ENCODE measurements around the gene PLD2.

Gene PLD2

DNA sequence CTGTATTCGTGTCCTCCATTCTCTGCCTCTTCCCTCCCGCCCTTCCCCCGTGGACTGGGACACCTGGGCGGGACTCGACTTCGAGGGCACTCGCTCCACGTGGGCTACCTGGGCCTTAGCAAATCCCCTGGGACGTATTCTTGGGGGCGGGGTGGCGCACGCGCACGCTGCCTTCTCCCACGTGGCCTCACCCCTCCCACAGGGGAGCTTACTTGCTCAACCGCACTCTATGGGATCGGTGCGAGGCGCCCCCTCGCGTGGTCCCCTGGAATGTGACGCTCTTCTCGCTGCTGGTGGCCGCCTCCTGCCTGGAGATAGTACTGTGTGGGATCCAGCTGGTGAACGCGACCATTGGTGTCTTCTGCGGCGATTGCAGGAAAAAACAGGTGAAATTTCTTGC lies 24.3 kb upstream of the PLD2 start:
- Histone ChIP-seq H3K9me3 (ENCODE audit: low read length) (no peaks in the 10 kb centered on the region), H3K27me3 (ENCODE audit: insufficient read depth, low read length) (peaks cover 3% of the 10 kb centered on the region), H2AFZ (ENCODE audit: low read depth, low read length) (no peak overlapping the region), H3K4me1 (ENCODE audit: insufficient read depth, low read length) (no peaks in the 10 kb centered on the region), H3K36me3 (ENCODE audit: insufficient read depth, low read length) (no peaks in the 10 kb centered on the region), H3K4me3 (ENCODE audit: low read length) (no peak overlapping the region)

DNA sequence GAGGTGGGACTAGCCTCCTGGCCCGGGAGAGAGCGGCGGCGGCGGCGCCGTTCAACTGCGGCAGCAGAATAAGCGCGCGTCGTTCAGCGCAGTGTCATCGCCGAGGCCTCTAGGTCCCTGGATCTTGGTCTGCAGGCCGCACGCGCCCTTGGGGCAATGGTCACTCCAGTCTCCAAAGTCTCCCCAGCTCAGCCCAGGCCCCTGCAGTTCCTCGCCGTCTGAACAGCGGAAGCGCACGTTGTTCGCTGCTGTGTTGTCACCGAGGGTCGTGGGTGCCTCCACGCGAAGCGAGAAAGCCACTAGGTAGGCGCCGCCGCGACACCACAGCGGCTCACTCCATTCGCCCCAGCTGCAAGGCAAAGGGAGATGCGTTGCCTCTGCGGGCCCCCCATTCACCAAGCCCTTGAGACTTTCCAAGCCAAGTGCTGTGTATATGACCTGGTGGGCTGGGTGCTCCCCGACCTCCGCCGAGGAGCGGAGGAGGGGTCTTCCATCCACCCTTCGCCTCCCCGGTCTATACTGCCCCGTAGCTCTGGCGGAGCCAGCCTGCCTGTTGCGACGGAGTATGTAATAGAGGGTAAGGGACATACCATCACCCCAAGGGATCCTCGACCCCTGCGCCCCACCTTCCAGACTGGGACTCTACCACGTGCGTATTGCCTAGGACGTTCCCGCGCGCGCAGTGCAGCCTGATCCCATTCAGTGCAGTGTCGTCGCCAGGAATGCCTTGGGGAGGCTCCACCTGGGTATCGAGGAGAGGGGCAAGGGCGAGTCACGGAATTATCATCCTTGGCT lies 21.4 kb upstream of the PLD2 start:
- H3K36me3 ChIP-seq (ENCODE audit: insufficient read depth, low read length), result no peaks in the 10 kb centered on the region
- no peak overlapping the region for H2AFZ ChIP-seq (ENCODE audit: low read depth, low read length)
- no peaks in the 10 kb centered on the region for H3K27me3 ChIP-seq (ENCODE audit: insufficient read depth, low read length)
- H3K4me3 ChIP-seq (ENCODE audit: low read length), result no peak overlapping the region
- H3K9me3 ChIP-seq (ENCODE audit: low read length), result no peaks in the 10 kb centered on the region
- peaks cover 4% of the 10 kb centered on the region for H3K4me1 ChIP-seq (ENCODE audit: insufficient read depth, low read length)

DNA sequence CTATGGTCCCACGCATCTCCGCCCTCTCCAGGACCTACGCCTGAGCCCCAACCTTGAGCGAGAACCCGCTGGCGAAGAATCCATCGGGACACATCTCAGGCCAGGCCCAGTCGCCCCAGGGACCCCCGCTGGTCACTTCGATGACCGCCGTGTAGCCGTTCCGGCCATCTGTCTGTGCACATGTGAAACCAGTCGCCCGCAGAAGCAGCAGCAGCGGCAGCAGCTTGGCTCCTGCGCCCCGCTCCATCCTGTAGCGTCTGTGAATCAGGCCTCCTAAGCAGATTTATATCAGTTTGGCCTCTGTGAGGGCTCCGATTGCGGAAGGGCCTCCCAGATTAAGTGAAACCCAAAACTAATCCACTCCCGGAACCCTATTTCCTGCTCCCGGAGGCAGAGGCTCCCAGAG lies 20.8 kb upstream of the PLD2 start, which contains the start of gene VMO1:
VMO1 (minus strand) TSS at position 259 of the 406 bp plus-strand sequence; CDS start at position 247, 12 bp downstream.
- Histone ChIP-seq H3K9me3 (ENCODE audit: low read length) (no peaks in the 10 kb centered on the region), H3K4me1 (ENCODE audit: insufficient read depth, low read length) (peaks cover 4% of the 10 kb centered on the region), H3K27me3 (ENCODE audit: insufficient read depth, low read length) (no peaks in the 10 kb centered on the region), H3K4me3 (ENCODE audit: low read length) (no peak within 1 kb of the TSS), H2AFZ (ENCODE audit: low read depth, low read length) (no peak within 1 kb of the TSS), H3K36me3 (ENCODE audit: insufficient read depth, low read length) (no peaks in the 10 kb centered on the region)

DNA sequence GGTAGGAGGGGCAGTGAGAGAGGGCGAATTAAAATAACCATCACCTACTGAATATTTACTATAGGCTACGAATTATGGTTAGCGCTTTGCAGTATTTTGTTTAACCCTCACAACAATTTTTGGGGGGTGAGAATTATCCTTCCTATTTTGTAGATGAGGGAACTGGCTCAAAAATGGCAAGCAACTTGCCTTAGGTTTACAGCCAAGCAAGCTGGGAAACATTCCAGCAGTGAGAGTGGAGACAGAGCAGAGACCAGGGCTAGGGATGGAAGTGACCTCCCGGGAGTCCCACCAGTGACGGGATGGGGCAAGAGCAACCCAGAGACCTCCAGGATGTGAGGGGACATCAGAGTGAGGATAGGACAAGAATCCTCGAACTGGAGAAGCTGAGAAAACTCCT lies 20.4 kb upstream of the PLD2 start:
- Histone ChIP-seq H2AFZ (ENCODE audit: low read depth, low read length) (no peak overlapping the region), H3K36me3 (ENCODE audit: insufficient read depth, low read length) (no peaks in the 10 kb centered on the region), H3K4me3 (ENCODE audit: low read length) (no peak overlapping the region), H3K4me1 (ENCODE audit: insufficient read depth, low read length) (peaks cover 4% of the 10 kb centered on the region), H3K27me3 (ENCODE audit: insufficient read depth, low read length) (no peaks in the 10 kb centered on the region), H3K9me3 (ENCODE audit: low read length) (no peaks in the 10 kb centered on the region)

DNA sequence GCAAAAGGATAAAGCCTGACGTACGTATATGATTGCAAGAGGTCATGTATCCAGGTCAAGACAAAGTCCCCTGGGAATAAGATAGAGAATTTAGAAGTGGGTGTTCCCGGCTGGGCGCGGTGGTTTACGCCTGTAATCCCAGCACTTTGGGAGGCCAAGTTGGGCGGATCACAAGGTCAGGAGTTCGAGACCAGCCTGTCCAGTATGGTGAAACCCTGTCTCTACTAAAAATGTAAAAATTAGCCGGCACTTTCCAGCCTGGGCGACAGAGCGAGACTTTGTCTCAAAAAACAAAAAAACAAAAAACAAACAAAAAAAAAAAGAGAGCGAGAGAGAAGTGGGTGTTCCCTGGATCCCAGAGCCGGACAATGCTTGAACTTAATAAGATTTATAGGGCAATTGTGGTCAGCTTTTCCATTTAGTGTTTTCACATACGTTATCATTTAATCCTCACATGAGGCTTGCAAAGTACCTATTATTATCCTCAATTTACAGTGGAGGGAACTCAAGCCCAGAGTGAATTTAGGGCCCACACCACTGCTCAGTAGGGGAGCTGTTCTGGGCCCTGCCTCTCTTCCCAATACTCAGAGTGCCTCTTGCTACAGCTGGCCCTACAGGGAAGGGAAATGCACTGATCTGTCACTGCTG lies 18.7 kb upstream of the PLD2 start:
- Histone ChIP-seq H3K4me1 (ENCODE audit: insufficient read depth, low read length) (peaks cover 4% of the 10 kb centered on the region), H3K9me3 (ENCODE audit: low read length) (no peaks in the 10 kb centered on the region), H3K36me3 (ENCODE audit: insufficient read depth, low read length) (no peaks in the 10 kb centered on the region), H3K4me3 (ENCODE audit: low read length) (no peak overlapping the region), H3K27me3 (ENCODE audit: insufficient read depth, low read length) (no peaks in the 10 kb centered on the region), H2AFZ (ENCODE audit: low read depth, low read length) (no peak overlapping the region)

DNA sequence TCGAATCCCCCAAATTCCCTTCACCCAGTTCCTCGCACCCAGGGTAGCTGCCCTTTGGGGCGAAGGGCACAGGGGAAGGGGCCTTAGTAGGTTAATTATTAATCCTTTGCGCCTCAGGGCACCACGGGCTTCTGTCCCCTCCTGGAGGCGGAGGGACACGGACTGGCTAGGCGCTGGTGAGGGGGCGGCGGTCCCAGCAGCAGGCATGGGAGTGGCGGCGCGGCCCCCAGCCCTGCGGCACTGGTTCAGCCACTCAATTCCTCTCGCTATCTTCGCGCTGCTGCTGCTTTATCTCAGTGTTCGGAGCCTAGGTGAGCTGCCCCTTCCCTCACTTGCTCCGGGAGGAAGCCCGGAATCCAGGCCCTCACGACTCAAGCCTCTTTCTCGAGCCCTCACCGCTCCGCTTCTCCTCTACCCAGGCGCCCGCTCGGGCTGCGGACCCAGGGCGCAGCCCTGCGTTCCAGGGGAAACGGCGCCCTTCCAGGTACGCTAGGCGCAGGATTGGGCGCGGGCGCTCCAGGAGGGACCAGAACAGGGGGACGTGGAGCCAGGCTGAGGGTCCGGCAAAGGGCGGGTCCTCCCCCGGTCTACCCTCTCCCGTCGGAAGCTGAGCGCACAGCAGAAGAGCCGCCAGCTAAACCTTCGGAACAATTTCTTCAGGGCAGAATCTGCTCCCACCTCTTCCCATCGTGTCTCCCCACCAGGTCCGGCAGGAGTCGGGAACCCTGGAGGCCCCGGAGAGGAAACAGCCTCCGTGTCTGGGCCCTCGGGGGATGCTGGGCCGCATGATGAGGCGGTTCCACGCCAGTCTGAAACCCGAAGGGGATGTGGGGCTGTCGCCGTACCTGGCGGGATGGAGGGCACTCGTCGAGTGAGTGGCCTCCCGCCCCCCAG lies 17.9 kb upstream of the PLD2 start, which contains the start of gene GLTPD2:
GLTPD2 (plus strand) TSS at position 158 of the 894 bp plus-strand sequence; CDS start at position 206, 48 bp downstream.
- peaks cover 4% of the 10 kb centered on the region for H3K4me1 ChIP-seq (ENCODE audit: insufficient read depth, low read length)
- no peaks in the 10 kb centered on the region for H3K9me3 ChIP-seq (ENCODE audit: low read length)
- H2AFZ ChIP-seq (ENCODE audit: low read depth, low read length), result peak within 1 kb of the TSS; percentile 51
- no peaks in the 10 kb centered on the region for H3K36me3 ChIP-seq (ENCODE audit: insufficient read depth, low read length)
- no peaks in the 10 kb centered on the region for H3K27me3 ChIP-seq (ENCODE audit: insufficient read depth, low read length)
- peak within 1 kb of the TSS; percentile 50 for H3K4me3 ChIP-seq (ENCODE audit: low read length)

DNA sequence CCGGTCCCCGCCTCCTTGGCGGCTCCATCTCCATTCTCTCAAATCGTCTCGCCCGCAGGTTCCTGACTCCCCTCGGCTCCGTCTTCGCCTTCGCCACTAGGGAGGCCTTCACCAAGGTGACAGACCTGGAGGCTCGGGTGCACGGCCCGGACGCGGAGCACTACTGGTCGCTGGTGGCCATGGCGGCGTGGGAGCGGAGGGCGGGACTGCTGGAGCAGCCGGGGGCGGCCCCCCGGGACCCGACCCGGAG lies 17.3 kb upstream of the PLD2 start:
- Histone ChIP-seq H3K36me3 (ENCODE audit: insufficient read depth, low read length) (no peaks in the 10 kb centered on the region), H3K27me3 (ENCODE audit: insufficient read depth, low read length) (no peaks in the 10 kb centered on the region), H3K4me1 (ENCODE audit: insufficient read depth, low read length) (peaks cover 4% of the 10 kb centered on the region), H2AFZ (ENCODE audit: low read depth, low read length) (peak overlapping the region; percentile 51), H3K4me3 (ENCODE audit: low read length) (peak overlapping the region; percentile 50), H3K9me3 (ENCODE audit: low read length) (no peaks in the 10 kb centered on the region)

DNA sequence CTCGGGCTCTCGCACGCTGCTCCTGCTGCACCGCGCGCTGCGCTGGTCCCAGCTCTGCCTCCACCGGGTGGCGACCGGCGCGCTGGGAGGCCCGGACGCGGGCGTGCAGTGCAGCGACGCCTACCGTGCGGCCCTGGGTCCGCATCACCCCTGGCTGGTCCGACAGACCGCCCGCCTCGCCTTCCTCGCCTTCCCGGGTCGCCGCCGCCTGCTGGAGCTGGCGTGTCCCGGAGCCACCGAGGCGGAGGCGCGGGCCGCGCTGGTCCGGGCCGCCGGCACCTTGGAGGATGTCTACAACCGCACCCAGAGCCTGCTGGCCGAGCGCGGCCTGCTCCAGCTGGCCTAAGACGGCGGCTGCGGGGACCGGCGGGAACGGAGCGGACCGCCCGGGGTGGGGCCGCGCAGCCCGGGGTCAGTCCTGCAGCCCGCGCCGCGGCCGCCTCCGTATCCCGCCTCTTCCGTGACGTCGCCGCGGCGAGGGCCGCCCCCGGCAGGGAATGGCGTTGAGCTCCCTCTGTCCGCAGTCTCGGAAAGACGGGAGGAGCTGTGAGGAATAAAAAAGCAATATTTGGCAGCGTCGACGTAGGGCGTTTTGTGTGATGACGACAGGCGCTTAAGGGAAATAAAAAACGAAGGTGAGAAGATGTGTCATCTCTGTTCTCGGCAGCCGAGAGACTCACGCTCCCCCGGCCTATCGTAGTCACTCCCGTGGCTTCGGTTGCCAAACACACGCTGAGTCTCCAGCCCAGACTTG lies 16.8 kb upstream of the PLD2 start:
- H2AFZ ChIP-seq (ENCODE audit: low read depth, low read length), result peak overlapping the region; percentile 51
- peaks cover 4% of the 10 kb centered on the region for H3K4me1 ChIP-seq (ENCODE audit: insufficient read depth, low read length)
- H3K4me3 ChIP-seq (ENCODE audit: low read length), result peak overlapping the region; percentile 50
- H3K9me3 ChIP-seq (ENCODE audit: low read length), result no peaks in the 10 kb centered on the region
- no peaks in the 10 kb centered on the region for H3K27me3 ChIP-seq (ENCODE audit: insufficient read depth, low read length)
- no peaks in the 10 kb centered on the region for H3K36me3 ChIP-seq (ENCODE audit: insufficient read depth, low read length)

DNA sequence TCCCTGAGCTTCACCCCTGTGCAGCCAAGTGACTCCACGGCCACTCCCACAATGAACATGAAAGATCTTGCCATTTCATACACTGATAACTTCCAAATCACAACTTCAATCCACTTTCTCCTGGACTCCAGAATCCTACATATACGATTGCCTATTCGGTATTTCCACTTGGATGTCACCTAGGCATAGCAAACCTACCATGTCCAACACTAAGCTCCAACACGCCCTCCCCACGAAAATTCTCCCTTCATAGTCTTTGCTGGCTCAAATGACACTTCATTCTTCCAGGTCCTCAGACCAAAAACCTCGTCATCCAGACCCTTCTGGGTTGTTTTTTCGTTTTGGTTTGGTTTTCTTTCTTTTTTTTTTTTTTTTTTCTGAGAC lies 16.3 kb upstream of the PLD2 start:
- Histone ChIP-seq H3K4me3 (ENCODE audit: low read length) (peak overlapping the region; percentile 50), H3K27me3 (ENCODE audit: insufficient read depth, low read length) (no peaks in the 10 kb centered on the region), H3K4me1 (ENCODE audit: insufficient read depth, low read length) (peaks cover 4% of the 10 kb centered on the region), H2AFZ (ENCODE audit: low read depth, low read length) (peak overlapping the region; percentile 51), H3K36me3 (ENCODE audit: insufficient read depth, low read length) (no peaks in the 10 kb centered on the region), H3K9me3 (ENCODE audit: low read length) (no peaks in the 10 kb centered on the region)

DNA sequence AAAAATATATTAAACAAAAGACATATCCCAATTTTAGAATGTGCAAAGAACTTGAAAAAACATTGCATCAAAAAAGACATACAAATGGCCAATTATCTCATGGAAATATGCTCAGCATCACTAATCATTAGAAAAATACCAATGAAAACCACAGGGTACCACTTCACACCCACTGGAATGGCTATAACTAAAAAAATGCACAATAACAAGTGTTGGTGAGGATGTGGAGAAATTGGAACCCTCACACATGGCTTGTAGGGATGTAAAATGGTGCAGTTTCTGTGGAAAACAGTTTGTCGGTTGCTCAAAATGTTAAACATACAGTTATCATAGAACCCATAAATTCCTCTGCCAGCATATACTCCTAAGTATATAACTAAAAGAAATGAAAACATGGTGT lies 11.8 kb upstream of the PLD2 start:
- Histone ChIP-seq H3K9me3 (ENCODE audit: low read length) (no peaks in the 10 kb centered on the region), H2AFZ (ENCODE audit: low read depth, low read length) (peak overlapping the region; percentile 47), H3K27me3 (ENCODE audit: insufficient read depth, low read length) (no peaks in the 10 kb centered on the region), H3K4me3 (ENCODE audit: low read length) (no peak overlapping the region), H3K36me3 (ENCODE audit: insufficient read depth, low read length) (peaks cover 21% of the 10 kb centered on the region), H3K4me1 (ENCODE audit: insufficient read depth, low read length) (peaks cover 9% of the 10 kb centered on the region)

DNA sequence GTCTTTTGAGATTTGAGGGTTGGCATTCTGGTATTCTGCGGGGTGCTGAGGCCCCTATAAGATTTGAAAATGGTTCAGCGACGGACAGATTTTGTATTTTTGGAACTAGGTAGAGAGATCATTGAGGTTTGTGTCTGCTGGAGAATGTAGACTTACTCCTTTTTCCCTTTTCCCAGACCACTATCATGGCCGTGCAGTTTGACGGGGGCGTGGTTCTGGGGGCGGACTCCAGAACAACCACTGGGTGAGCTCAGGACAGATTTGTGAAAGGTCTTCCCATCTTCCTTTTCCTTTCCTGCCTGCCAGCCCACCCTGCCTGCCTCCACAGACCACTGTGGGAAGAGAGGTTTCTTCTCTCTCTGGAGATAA lies 10.4 kb upstream of the PLD2 start:
- peaks cover 21% of the 10 kb centered on the region for H3K36me3 ChIP-seq (ENCODE audit: insufficient read depth, low read length)
- H3K4me3 ChIP-seq (ENCODE audit: low read length), result peak overlapping the region; percentile 92
- H3K27me3 ChIP-seq (ENCODE audit: insufficient read depth, low read length), result no peaks in the 10 kb centered on the region
- peaks cover 9% of the 10 kb centered on the region for H3K4me1 ChIP-seq (ENCODE audit: insufficient read depth, low read length)
- H3K9me3 ChIP-seq (ENCODE audit: low read length), result no peaks in the 10 kb centered on the region
- no peak overlapping the region for H2AFZ ChIP-seq (ENCODE audit: low read depth, low read length)

DNA sequence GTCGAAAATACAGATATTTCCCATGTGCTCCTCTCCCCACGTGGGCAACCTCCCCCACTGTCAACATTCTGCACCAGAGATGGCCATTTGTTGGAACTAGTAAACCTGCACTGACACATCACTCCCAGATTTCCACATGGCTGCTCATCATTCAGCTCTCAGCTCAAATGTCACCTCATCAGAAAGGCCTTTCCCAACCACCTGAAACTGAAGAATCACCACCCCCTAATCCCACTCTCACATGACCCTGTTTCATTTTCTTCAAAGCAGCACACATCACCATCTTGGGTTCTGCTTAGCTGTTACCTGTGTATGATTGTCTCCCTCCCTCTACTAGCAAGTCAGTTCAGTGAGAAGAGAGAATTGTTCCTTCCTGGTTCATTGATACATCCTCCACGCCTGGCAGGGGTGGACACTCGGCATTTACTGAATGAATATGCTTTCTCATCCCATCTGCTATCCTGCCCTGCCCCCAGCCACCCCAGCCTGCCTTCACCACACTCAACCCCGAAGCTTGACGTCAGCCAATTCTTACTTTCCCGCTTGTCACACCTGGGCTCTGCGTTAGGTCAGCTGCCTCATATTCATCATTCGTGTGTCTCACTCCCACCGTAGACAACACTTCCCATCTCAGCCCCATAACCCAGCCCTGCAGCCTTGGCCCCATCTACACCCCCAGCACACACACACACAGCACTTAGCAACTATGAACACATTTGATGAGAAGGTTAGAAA lies 6.3 kb upstream of the PLD2 start:
- H2AFZ ChIP-seq (ENCODE audit: low read depth, low read length), result no peak overlapping the region
- peaks cover 9% of the 10 kb centered on the region for H3K4me1 ChIP-seq (ENCODE audit: insufficient read depth, low read length)
- no peak overlapping the region for H3K4me3 ChIP-seq (ENCODE audit: low read length)
- H3K27me3 ChIP-seq (ENCODE audit: insufficient read depth, low read length), result no peaks in the 10 kb centered on the region
- H3K36me3 ChIP-seq (ENCODE audit: insufficient read depth, low read length), result peaks cover 21% of the 10 kb centered on the region
- H3K9me3 ChIP-seq (ENCODE audit: low read length), result no peaks in the 10 kb centered on the region

Data from neuron (in vitro differentiated cells).